Keratinocyte (primary cell): ENCODE measurements around the gene COTL1.

ENCODE experiments used
- CTCF ChIP-seq, 3 experiments: IDR thresholded peaks in 1 of 3; conservative IDR thresholded peaks in 1 of 3; optimal IDR thresholded peaks in 1 of 3; 2 replicates in 2 of 3; 3 replicates in 1 of 3; pipeline versions ENCODE3 to v1.5.1; 2011; ENCODE audit warnings: low read length in 3 of 3, mild to moderate bottlenecking in 3 of 3, moderate library complexity in 2 of 3, control low read depth in 1 of 3, inconsistent platforms in 1 of 3; ENCODE audit not compliant: insufficient read depth in 2 of 3; ENCODE audit errors: extremely low read depth in 1 of 3
- EZH2 ChIP-seq: IDR thresholded peaks from one replicate; pipeline ENCODE4 v1.6.1; 2012; ENCODE audit warnings: inconsistent platforms, mild to moderate bottlenecking, low read length, moderate library complexity

GRCh38 chr16:84567286-84567962, 50.5 kb downstream of the COTL1 start:
- TF ChIP-seq CTCF (optimal IDR thresholded peaks at IDR 0.05 in 1 of 3, IDR thresholded peaks at IDR 0.05 in 1 of 3, conservative IDR thresholded peaks at IDR 0.05 in 1 of 3; ENCODE audit: extremely low read depth in 1 of 3, insufficient read depth in 2 of 3, low read length in 3 of 3) (no peak), EZH2 (no peak)
